Ovary (tissue), 9 donors: Measurements from ENCODE around the gene DRAM2. TPM values are rescaled to one million over a fixed set of nuclear protein-coding genes. Genes with fewer than 3 reads are reported as not detected.

Experiments
- DNase-seq, 5 donors: peaks; one replicate each; pipeline ENCODE4 v3.0.0-alpha.2; 2019 to 2020
- H3K27ac ChIP-seq, 2 donors: fragments of 200-600 bp; one replicate each; pipeline versions ENCODE4 v1.5.1 to v1.8.0; 2019 to 2022
- H3K27me3 ChIP-seq: fragments of 200-600 bp; one replicate; pipeline ENCODE4 v1.8.0; 2022
- H3K36me3 ChIP-seq: fragments of 200-600 bp; sonication (generic); one replicate; pipeline ENCODE4 v1.5.1; 2019
- H3K4me1 ChIP-seq: one replicate; pipeline ENCODE4 v1.8.1; 2013; ENCODE audit warnings: mild to moderate bottlenecking, moderate library complexity; ENCODE audit not compliant: insufficient read depth
- H3K4me3 ChIP-seq: fragments of 200-600 bp; sonication (generic); one replicate; pipeline ENCODE4 v1.5.1; 2017
- H3K9me3 ChIP-seq, 2 donors: fragments of 200-600 bp in 1 of 2; sonication (generic) in 1 of 2; one replicate each; pipeline versions ENCODE4 v1.5.1 to v1.8.1; 2013 to 2019; ENCODE audit warnings: mild to moderate bottlenecking in 1 of 2, moderate library complexity in 1 of 2
- CTCF ChIP-seq, 3 donors: fragments of 450-650 bp in 2 of 3; fragments of 200-600 bp in 1 of 3; IDR thresholded peaks; one replicate each; pipeline versions ENCODE4 v1.5.1 to v1.8.0; 2016 to 2022; ENCODE audit warnings: antibody characterized with exemption in 3 of 3, mild to moderate bottlenecking in 1 of 3
- EP300 ChIP-seq: sonication (generic); formaldehyde crosslinking; IDR thresholded peaks from one replicate; pipeline ENCODE4 v1.6.1; 2017; ENCODE audit warnings: antibody characterized with exemption
- POLR2A ChIP-seq: fragments of 450-650 bp; IDR thresholded peaks from one replicate; pipeline ENCODE4 v1.6.1; 2017; ENCODE audit warnings: antibody characterized with exemption, mild to moderate bottlenecking, moderate library complexity
- WGBS, 3 donors: extraction: QIAGEN DNeasy Blood & Tissue Kit in 1 of 3; methylation state at CpG; one replicate each; pipeline versions ENCODE4 v1.1.5 to v1.1.7; 2013 to 2017; 5-methylcytosine and 5-hydroxymethylcytosine counted together
- intact Hi-C, 4 donors: fragments of 100-400 bp; cut with DNase I; formaldehyde crosslinking; loops; one replicate each; pipeline versions ENCODE4 v1.11.0 to v1.15.1; 2022 to 2023
- polyA plus RNA-seq, 2 donors: library from polyadenylated mRNA; stranded (reverse); fragments of 200-250 nt in 1 of 2; fragments of 350-450 nt in 1 of 2; fragmentation: Illumina TruSeq in 1 of 2; extraction: RNeasy Lipid Tissue Mini Kit (QIAGEN cat#74804) in 1 of 2; gene quantifications; one replicate each; pipeline ENCODE4 v1.2.3, GENCODE V29; 2013 to 2014
- total RNA-seq, 7 donors: library from RNA; depleted of rRNA in 2 of 7; stranded (reverse); fragments of >200 nt in 2 of 7; fragmentation: NEBNext Ultra II Directional in 3 of 7; extraction: Animal tissue kit (Norgen Biotek cat#: 25700) in 3 of 7; gene quantifications; one replicate each; pipeline versions ENCODE4 v1.1.0 to v1.2.4, GENCODE V29; 2016 to 2023
- donor health status: DM: no; HTN: no; CAD: no; lungs with moderate emphysema.
- donor health status: DM: no; HTN: no; CAD: no.
- donor health status: Bipolar disorder and iron deficiency.
- donor health status: DM: yes; HTN: yes; CAD: no.
- donor health status: DM: no; HTN: no; CAD: no.
- donor health status: DM: yes; HTN: yes; CAD: no.

The DRAM2 gene
- total and polyA plus RNA-seq, 9 donors, result 27.2 to 87.3 (median 34.7) TPM

DNA sequence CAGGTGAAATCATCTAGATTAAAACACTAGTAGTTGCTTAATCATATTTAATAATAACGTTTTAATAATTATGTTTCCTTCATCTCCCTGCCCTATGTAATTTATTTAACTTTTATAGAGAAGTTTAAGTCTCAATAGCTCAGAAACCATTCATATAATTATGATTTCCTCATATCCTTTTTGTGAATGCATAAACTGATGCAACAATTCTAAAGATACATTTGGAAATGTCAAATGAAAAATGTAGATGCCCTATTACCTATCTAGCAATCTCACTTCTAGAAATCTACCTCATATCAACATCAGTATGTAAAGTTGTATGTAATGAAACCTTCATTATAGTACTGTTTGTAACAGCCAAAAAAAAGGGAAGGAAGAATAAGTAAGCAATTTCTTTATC lies 10.5 kb downstream of the DRAM2 start:
- no peak for TF ChIP-seq CTCF (IDR thresholded peaks at IDR 0.05)
- TF ChIP-seq POLR2A, result no peak
- no peak for TF ChIP-seq EP300
- no peaks in the 10 kb centered on the region for H3K36me3 ChIP-seq
- no peaks in the 10 kb centered on the region for H3K9me3 ChIP-seq
- WGBS, 3 donors, result 67 to 89% (median 67%) methylated on average over 1 of the region's 1 CpG
- H3K4me1 ChIP-seq, result no peaks in the 10 kb centered on the region
- DNase-seq, result no peak
- no peak overlapping the region for H3K4me3 ChIP-seq
- intact Hi-C loops, result no loop called here
- H3K27me3 ChIP-seq, result no peaks in the 10 kb centered on the region
- H3K27ac ChIP-seq, result no peak overlapping the region

GRCh38 chr1:111127923-111128643 lies 11.8 kb downstream of the DRAM2 start:
- H3K4me1 ChIP-seq, result no peaks in the 10 kb centered on the region
- H3K36me3 ChIP-seq, result no peaks in the 10 kb centered on the region
- H3K27ac ChIP-seq, result no peak overlapping the region
- H3K4me3 ChIP-seq, result no peak overlapping the region
- WGBS, 3 donors, result 90 to 95% (median 94%) methylated on average over 3 of the region's 3 CpGs
- DNase-seq, result no peak
- H3K27me3 ChIP-seq, result no peaks in the 10 kb centered on the region
- H3K9me3 ChIP-seq, result no peaks in the 10 kb centered on the region
- intact Hi-C loops, result no loop called here
- no peak for TF ChIP-seq POLR2A

GRCh38 chr1:111126354-111126753 lies 13.5 kb downstream of the DRAM2 start:
- TF ChIP-seq EP300 (no peak), CTCF (IDR thresholded peaks at IDR 0.05) (no peak), POLR2A (no peak)
- 94 to 100% (median 100%) methylated on average over 1 of the region's 1 CpG for WGBS, 3 donors

GRCh38 chr1:111116496-111116895 lies 23.4 kb downstream of the DRAM2 start:
- DNase-seq, result no peak
- no peak overlapping the region for H3K4me3 ChIP-seq
- 93 to 97% (median 95%) methylated on average over 2 of the region's 2 CpGs for WGBS, 3 donors
- no peaks in the 10 kb centered on the region for H3K9me3 ChIP-seq
- intact Hi-C loops, result no loop called here
- H3K27me3 ChIP-seq, result no peaks in the 10 kb centered on the region
- no peaks in the 10 kb centered on the region for H3K36me3 ChIP-seq
- TF ChIP-seq POLR2A (no peak), EP300 (no peak), CTCF (IDR thresholded peaks at IDR 0.05) (no peak)
- no peak overlapping the region for H3K27ac ChIP-seq
- no peaks in the 10 kb centered on the region for H3K4me1 ChIP-seq

More at GRCh38 chr1:111126354-111126753, 13.5 kb downstream of the DRAM2 start:
- intact Hi-C loops, result no loop called here
- DNase-seq, result no peak
- Histone ChIP-seq H3K27me3 (no peaks in the 10 kb centered on the region), H3K4me1 (no peaks in the 10 kb centered on the region), H3K36me3 (no peaks in the 10 kb centered on the region), H3K9me3 (no peaks in the 10 kb centered on the region), H3K27ac (no peak overlapping the region), H3K4me3 (no peak overlapping the region)

- no peaks in the 10 kb centered on the region for H3K9me3 ChIP-seq
- DNase-seq, result no peak
- H3K27me3 ChIP-seq, result no peaks in the 10 kb centered on the region
- no peak overlapping the region for H3K27ac ChIP-seq
- intact Hi-C loops, result no loop called here
- H3K4me3 ChIP-seq, result no peak overlapping the region
- no peaks in the 10 kb centered on the region for H3K36me3 ChIP-seq
- TF ChIP-seq EP300 (no peak), CTCF (IDR thresholded peaks at IDR 0.05) (no peak), POLR2A (no peak)
- no peaks in the 10 kb centered on the region for H3K4me1 ChIP-seq
- 93 to 96% (median 95%) methylated on average over 1 of the region's 1 CpG for WGBS, 3 donors
Measured at GRCh38 chr1:111110197-111110899, 29.5 kb downstream of the DRAM2 start.
